ENCODE results near the gene INF2.

GRCh38 chr14:104729835-104730181, 40.4 kb downstream of the INF2 start:
- TF ChIP-seq, protein P1, sequence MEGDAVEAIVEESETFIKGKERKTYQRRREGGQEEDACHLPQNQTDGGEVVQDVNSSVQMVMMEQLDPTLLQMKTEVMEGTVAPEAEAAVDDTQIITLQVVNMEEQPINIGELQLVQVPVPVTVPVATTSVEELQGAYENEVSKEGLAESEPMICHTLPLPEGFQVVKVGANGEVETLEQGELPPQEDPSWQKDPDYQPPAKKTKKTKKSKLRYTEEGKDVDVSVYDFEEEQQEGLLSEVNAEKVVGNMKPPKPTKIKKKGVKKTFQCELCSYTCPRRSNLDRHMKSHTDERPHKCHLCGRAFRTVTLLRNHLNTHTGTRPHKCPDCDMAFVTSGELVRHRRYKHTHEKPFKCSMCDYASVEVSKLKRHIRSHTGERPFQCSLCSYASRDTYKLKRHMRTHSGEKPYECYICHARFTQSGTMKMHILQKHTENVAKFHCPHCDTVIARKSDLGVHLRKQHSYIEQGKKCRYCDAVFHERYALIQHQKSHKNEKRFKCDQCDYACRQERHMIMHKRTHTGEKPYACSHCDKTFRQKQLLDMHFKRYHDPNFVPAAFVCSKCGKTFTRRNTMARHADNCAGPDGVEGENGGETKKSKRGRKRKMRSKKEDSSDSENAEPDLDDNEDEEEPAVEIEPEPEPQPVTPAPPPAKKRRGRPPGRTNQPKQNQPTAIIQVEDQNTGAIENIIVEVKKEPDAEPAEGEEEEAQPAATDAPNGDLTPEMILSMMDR (IDR thresholded peaks at IDR 0.05; ENCODE audit: insufficient read depth, low read length), result no peak
- TF ChIP-seq POLR2AphosphoS5 (IDR thresholded peaks at IDR 0.05; ENCODE audit: low read depth) (no peak), REST (IDR thresholded peaks at IDR 0.05; ENCODE audit: insufficient replicate concordance, low read depth) (no peak), SPI1 (IDR thresholded peaks at IDR 0.05; ENCODE audit: borderline replicate concordance, low read depth) (no peak)
